ENCODE data around the gene TIAL1. TPM values are rescaled to one million over a fixed set of nuclear protein-coding genes. Genes with fewer than 3 reads are reported as not detected.
"Not testable (repeated sequence)": the region's sequence is repeated elsewhere in the genome, so short reads cannot be mapped to it uniquely, and the experiment has no call there.

The TIAL1 gene
- total RNA-seq, 1 donor from 2014 or later = 126 TPM

DNA sequence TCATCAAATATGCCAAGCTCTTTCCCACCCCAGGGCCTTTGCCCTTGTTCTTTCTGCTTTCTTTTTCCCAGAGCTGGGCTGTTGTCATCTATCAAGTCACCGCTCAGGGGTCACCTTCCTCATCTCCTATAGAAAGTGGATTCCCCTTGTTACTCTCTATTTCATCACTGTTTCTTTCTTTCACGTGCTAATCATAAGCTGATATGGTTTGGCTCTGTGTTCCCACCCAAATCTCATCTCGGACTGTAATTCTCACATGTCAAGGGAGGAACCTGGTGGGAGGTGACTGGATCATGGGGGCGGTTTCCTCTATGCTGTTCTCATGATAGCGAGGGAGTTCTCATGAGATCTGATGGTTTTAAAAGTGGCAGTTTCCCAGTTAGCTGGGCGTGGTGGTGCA, 17.0 kb upstream of the TIAL1 start:
- DNase-seq (ENCODE audit: low spot score) = no peak

- no peak for DNase-seq (ENCODE audit: low spot score)
Measured at GRCh38 chr10:119611433-119611832, 14.7 kb upstream of the TIAL1 start.

- no peak for DNase-seq (ENCODE audit: low spot score)
Measured at GRCh38 chr10:119609516-119609915, 12.8 kb upstream of the TIAL1 start.

- DNase-seq (ENCODE audit: low spot score) = peak; percentile 63
Measured at GRCh38 chr10:119608316-119609155, 11.8 kb upstream of the TIAL1 start.

DNA sequence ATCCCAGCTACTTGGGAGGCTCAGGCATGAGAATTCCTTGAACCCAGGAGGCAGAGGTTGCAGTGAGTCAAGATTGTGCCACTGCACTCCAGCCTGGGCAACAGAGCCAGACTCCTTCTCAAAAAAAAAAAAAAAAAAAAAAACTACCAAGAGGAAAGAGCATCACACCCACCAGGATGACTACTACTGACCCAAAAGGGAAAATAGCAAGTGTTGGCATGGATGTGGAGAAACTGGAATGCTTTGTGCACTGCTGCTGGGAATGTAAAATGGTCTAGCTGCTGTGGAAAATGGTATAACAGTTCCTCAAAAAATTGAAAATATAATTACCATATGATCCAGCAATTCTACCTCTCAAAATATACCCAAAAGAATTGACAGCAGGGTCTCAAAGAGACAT, 7.7 kb upstream of the TIAL1 start:
- DNase-seq (ENCODE audit: low spot score) = no peak

GRCh38 chr10:119602241-119603095, 5.7 kb upstream of the TIAL1 start:
- DNase-seq (ENCODE audit: low spot score) = peak; percentile 35

DNA sequence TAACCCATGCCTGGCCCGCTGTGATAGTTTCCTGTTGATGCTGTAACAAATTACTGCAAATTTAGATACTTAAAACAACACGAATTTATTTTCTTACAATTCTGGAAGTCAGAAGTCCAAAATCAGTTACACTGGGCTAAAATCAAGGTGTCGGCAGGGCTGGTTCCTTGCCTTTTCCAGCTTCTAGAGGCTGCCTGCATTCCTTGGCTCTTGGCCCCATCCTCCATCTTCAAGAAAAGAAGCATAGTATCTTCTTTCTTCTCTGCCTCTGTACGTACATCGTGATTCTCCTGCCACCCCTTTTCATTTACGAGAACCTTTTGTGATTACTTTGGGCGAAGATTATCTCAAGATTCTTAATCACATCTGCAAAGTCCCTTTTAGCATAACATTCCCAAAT, 1.6 kb upstream of the TIAL1 start:
- DNase-seq (ENCODE audit: low spot score) = no peak

GRCh38 chr10:119597405-119598186, 832 bp upstream of the TIAL1 start:
- no peak for DNase-seq (ENCODE audit: low spot score)

GRCh38 chr10:119595676-119596515, 868 bp downstream of the TIAL1 start:
- peak; percentile 17 for DNase-seq (ENCODE audit: low spot score)

GRCh38 chr10:119595134-119595675, 1.6 kb downstream of the TIAL1 start:
- DNase-seq (ENCODE audit: low spot score) = peak; percentile 25

DNA sequence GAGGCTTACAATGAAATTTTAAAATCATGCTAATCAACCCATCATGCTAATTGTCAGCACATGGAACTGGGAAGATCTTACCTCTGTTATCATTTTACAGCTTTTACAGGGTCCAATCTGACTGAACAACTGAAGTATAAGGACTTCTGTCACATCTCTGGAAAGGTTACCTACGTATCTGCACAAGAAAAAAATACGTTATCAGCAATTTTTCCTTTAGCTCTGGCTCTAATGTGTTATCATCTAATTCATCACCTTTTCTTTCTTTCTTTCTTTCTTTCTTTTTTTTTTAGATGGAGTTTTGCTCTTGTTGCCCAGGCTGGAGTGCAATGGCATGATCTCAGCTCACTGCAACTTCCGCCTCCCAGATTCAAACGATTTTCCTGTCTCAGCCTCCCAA, 8.7 kb downstream of the TIAL1 start:
- no peak for DNase-seq (ENCODE audit: low spot score)

DNA sequence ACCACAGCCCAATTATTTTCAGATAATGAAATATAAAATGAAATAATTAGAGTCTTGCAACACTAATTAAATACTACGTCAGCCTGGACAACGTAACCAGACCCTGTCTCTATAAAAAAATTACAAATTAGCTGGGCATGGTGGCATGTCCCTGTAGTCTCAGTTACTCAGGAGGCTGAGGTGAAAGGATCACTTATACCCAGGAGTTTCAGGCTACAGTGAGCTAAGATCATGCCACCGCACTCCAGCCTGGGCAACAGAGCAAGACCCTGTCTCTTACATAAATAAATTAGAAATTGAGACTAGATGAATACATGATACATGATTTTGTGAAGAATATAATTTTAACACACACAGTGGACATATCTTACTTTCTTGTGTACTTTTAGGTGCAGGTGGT, 18.4 kb downstream of the TIAL1 start:
- no peak for DNase-seq (ENCODE audit: low spot score)

DNA sequence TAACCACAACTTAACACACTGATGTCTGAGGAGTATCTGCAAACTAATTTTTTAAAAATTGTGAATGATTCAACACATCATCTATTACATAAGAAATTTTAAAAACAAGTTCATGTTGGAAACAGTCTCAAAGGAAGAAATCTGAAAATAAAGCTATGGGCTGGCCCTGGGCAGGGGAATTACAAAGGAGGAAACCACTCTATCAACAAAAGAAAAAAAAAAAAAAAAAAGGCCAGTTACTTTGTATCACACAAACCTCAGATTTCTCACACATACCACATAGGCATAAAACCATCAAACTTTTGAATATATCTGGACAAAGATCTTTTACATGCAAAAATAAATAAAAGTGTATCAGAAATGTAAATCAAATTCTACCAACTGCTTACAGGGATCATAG, 20.8 kb downstream of the TIAL1 start:
- no peak for DNase-seq (ENCODE audit: low spot score)

- DNase-seq (ENCODE audit: low spot score) = no peak
Measured at GRCh38 chr10:119575506-119575905, 21.3 kb downstream of the TIAL1 start.

GRCh38 chr10:119567978-119568377, 28.8 kb downstream of the TIAL1 start:
- no peak for DNase-seq (ENCODE audit: low spot score)

DNA sequence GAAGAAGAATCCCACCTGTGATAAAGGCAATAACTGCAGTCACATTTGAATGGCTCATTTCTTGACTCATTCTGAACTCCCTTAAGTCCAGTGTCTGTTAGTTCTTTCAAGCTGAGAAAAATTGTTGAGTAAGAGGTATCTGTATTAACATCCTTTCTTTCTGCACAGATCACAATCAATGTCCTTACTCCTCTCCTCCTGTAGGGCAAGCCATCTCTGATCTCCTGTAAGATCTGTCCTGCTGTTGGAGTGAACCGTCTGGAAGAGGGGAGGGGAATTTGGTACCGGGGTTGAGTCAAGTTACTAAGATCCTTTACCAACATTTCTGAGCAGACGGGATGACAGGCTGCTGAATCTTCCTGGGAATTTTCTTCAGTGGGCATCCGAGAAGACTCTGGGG, 34.7 kb downstream of the TIAL1 start:
- DNase-seq (ENCODE audit: low spot score) = no peak

GRCh38 chr10:119559511-119559910, 37.3 kb downstream of the TIAL1 start:
- DNase-seq (ENCODE audit: low spot score) = not testable (repeated sequence)

GRCh38 chr10:119556081-119556480, 40.7 kb downstream of the TIAL1 start:
- not testable (repeated sequence) for DNase-seq (ENCODE audit: low spot score)

GRCh38 chr10:119555178-119555784, 41.5 kb downstream of the TIAL1 start:
- DNase-seq (ENCODE audit: low spot score) = no peak

DNA sequence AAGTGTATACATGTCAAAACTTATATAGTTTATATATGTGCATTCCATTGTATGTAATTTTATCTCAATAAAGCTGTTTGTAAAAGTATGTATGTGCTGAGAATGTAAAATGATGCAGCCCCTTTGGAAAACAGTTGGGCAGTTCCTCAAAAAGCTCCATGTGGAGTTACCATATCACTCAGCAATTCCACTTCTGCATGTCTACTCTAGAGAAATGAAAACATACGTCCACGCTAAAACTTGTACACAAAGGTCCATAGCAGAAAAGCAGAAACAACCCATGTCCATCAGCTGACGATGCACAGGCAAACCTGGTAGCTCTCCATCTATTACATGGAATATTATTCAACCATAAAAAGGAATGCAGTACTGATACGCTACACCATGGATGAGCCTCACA, 45.9 kb downstream of the TIAL1 start:
- DNase-seq (ENCODE audit: low spot score) = no peak
